Suprapubic skin (tissue), 4 donors: ENCODE results near the gene MPP3. TPM values are rescaled to one million over a fixed set of nuclear protein-coding genes. Genes with fewer than 3 reads are reported as not detected.

Source experiments
- DNase-seq, 2 donors: peaks; one replicate each; pipeline ENCODE4 v3.0.0-alpha.2; 2019; ENCODE audit warnings: low spot score in 2 of 2
- H3K27ac ChIP-seq: fragments of 200-600 bp; sonication (generic); one replicate; pipeline ENCODE4 v1.5.1; 2019
- H3K27me3 ChIP-seq: fragments of 200-600 bp; sonication (generic); one replicate; pipeline ENCODE4 v1.5.1; 2019
- H3K36me3 ChIP-seq: fragments of 200-600 bp; sonication (generic); one replicate; pipeline ENCODE4 v1.5.1; 2019
- H3K4me1 ChIP-seq: fragments of 200-600 bp; sonication (generic); one replicate; pipeline ENCODE4 v1.5.1; 2019
- H3K4me3 ChIP-seq: fragments of 200-600 bp; sonication (generic); one replicate; pipeline ENCODE4 v1.5.1; 2019; ENCODE audit warnings: mild to moderate bottlenecking
- H3K9me3 ChIP-seq: fragments of 200-600 bp; sonication (generic); one replicate; pipeline ENCODE4 v1.5.1; 2019
- CTCF ChIP-seq, 2 donors: fragments of 200-600 bp in 1 of 2; fragments of 450-650 bp in 1 of 2; sonication (generic) in 1 of 2; IDR thresholded peaks; one replicate each; pipeline ENCODE4 v1.5.1; 2016 to 2019; ENCODE audit warnings: antibody characterized with exemption in 2 of 2, mild to moderate bottlenecking in 1 of 2, moderate library complexity in 1 of 2
- EP300 ChIP-seq: sonication (generic); formaldehyde crosslinking; IDR thresholded peaks from one replicate; pipeline ENCODE4 v1.6.1; 2017; ENCODE audit warnings: antibody characterized with exemption
- POLR2A ChIP-seq, 2 donors: fragments of 450-650 bp; IDR thresholded peaks; one replicate each; pipeline ENCODE4 v1.6.1; 2017; ENCODE audit warnings: antibody characterized with exemption in 2 of 2, mild to moderate bottlenecking in 2 of 2, moderate library complexity in 2 of 2
- POLR2AphosphoS5 ChIP-seq, 3 donors: sonication (generic); formaldehyde crosslinking; IDR thresholded peaks; one replicate each; pipeline ENCODE4 v1.6.1; 2017; ENCODE audit warnings: antibody characterized with exemption in 3 of 3
- WGBS: methylation state at CpG from one replicate; pipeline ENCODE4 v1.1.5; 2018; 5-methylcytosine and 5-hydroxymethylcytosine counted together
- total RNA-seq, 4 donors: library from RNA; depleted of rRNA; stranded (reverse); fragments of >200 nt; gene quantifications; one replicate each; pipeline ENCODE4 v1.1.0, GENCODE V29; 2016

Gene MPP3
- total RNA-seq, 4 donors from 2014 or later = 5.4 to 8.0 (median 5.9) TPM

DNA sequence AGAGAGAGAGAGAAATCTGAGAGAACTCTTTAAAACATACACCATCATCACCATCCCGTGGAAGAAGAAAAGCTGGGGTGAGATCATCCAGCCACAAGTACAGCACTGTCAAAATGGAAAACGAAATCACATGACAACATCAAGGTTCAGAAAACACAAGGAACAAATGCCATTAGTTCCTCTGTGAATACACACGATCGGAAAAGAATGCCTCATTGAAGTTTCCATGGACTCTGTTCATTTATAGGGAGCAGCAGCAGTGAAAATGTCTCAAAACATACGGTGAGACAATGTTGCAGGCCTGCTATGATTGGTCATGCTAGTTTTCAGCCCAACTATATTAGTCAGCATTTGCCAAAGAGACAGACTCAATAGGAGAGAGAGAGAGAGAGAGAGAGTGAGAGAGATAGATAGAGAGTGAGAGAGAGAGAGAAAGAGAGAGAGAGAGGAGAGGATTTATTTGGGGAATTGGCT is 48.3 kb downstream of the MPP3 start:
- Histone ChIP-seq H3K4me3 (no peak overlapping the region), H3K27me3 (no peaks in the 10 kb centered on the region), H3K9me3 (no peaks in the 10 kb centered on the region), H3K27ac (no peak overlapping the region), H3K36me3 (no peaks in the 10 kb centered on the region), H3K4me1 (peaks cover 5% of the 10 kb centered on the region)
- TF ChIP-seq POLR2AphosphoS5 (IDR thresholded peaks at IDR 0.05) = no peak
- TF ChIP-seq POLR2A (IDR thresholded peaks at IDR 0.05) = no peak
- TF ChIP-seq CTCF (IDR thresholded peaks at IDR 0.05) = no peak
- TF ChIP-seq EP300 = no peak
- no peak for DNase-seq
- WGBS = 51% methylated on average over 5 of the region's 5 CpGs

DNA sequence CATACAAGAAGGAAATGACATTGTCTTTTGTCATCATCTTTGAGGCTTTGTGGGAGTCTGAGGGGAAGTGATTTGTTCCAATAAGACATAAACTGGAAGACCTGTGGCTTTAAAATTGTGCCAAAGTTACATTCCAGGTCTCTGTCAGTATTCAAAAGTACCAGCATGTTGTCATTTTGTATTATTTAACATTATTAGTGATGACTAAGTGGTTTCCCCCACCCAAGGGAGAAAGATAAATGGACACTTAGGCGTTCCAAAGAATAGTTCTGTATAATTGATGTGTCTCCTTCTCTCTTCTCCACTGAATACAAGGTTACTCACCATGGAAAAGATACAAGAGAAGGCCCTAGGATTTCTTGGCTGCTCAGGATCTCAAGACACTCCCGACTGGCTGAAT is 48.9 kb downstream of the MPP3 start:
- H3K4me1 ChIP-seq = peaks cover 11% of the 10 kb centered on the region
- no peak overlapping the region for H3K27ac ChIP-seq
- no peaks in the 10 kb centered on the region for H3K36me3 ChIP-seq
- H3K4me3 ChIP-seq = no peak overlapping the region
- 82% methylated on average over 2 of the region's 2 CpGs for WGBS
- no peak for DNase-seq
- H3K27me3 ChIP-seq = no peaks in the 10 kb centered on the region
- TF ChIP-seq CTCF (IDR thresholded peaks at IDR 0.05) (no peak), POLR2AphosphoS5 (IDR thresholded peaks at IDR 0.05) (no peak), EP300 (no peak), POLR2A (IDR thresholded peaks at IDR 0.05) (no peak)
- no peaks in the 10 kb centered on the region for H3K9me3 ChIP-seq

DNA sequence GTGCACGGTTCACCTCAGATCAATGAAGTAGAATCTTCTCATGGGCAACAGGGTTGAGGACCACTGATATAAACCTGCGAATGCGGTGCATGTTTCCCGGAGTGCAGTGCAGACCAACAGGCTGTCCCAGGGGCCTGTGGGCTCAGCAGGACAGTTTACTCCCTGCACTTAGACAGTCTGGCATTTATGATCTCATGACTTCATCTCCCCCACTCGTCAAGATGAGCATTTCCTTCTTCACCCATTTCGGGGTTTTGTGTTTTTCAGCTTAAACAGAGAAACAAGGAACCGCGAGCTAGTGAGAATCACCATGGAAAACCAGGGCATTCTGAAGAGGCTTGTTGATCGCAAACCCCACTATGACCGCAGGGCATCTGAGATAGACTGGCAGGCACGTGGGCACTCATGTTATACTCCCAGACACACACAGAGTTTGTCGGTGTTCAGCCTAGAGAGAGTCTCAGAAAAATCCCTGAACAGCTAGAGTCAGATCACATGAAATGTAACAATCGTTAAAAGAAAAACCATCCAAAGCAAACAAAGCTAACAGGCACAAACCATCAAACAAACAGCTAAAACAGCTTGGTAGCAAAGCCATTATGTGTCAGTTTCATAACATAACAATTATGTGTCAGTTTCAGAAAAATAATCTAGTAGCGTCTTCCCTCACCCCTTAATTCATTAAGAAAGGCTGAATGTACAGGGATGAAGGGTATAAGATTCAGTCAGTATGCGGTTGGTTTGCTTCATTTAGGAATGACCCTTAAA is 49.8 kb downstream of the MPP3 start:
- DNase-seq = no peak
- 87% methylated on average over 15 of the region's 15 CpGs for WGBS
- H3K9me3 ChIP-seq = no peaks in the 10 kb centered on the region

GRCh38 chr17:43780135-43780534 is 52.8 kb downstream of the MPP3 start, which contains the start of gene CFAP97D1:
CFAP97D1 (plus strand) TSS chr17:43780435; CDS start chr17:43780463, 28 bp downstream.
- Histone ChIP-seq H3K4me3 (peak within 1 kb of the TSS; percentile 99), H3K27ac (peak within 1 kb of the TSS; percentile 100), H3K36me3 (peaks cover 6% of the 10 kb centered on the region), H3K27me3 (no peaks in the 10 kb centered on the region), H3K4me1 (peaks cover 30% of the 10 kb centered on the region), H3K9me3 (no peaks in the 10 kb centered on the region)
- 72% methylated on average over 7 of the region's 7 CpGs for WGBS
- no peak for DNase-seq
- TF ChIP-seq EP300 = no peak
- TF ChIP-seq POLR2A (IDR thresholded peaks at IDR 0.05) = no peak
- no peak for TF ChIP-seq POLR2AphosphoS5 (IDR thresholded peaks at IDR 0.05)
- no peak for TF ChIP-seq CTCF (IDR thresholded peaks at IDR 0.05)

More for the DNA sequence above, 49.8 kb downstream of the MPP3 start:
- H3K36me3 ChIP-seq = no peaks in the 10 kb centered on the region
- TF ChIP-seq CTCF (IDR thresholded peaks at IDR 0.05) (no peak), EP300 (no peak), POLR2A (IDR thresholded peaks at IDR 0.05) (no peak), POLR2AphosphoS5 (IDR thresholded peaks at IDR 0.05) (no peak)
- no peaks in the 10 kb centered on the region for H3K27me3 ChIP-seq
- no peak overlapping the region for H3K27ac ChIP-seq
- H3K4me3 ChIP-seq = no peak overlapping the region
- peaks cover 13% of the 10 kb centered on the region for H3K4me1 ChIP-seq
